NCI-H526 (cell line): ENCODE data around the gene ZNF135.

ENCODE experiments used
- DNase-seq, 2 experiments: peaks; one replicate each; lab custom pipeline; 2025; lab: John Stamatoyannopoulos, UW

Gene ZNF135

DNA sequence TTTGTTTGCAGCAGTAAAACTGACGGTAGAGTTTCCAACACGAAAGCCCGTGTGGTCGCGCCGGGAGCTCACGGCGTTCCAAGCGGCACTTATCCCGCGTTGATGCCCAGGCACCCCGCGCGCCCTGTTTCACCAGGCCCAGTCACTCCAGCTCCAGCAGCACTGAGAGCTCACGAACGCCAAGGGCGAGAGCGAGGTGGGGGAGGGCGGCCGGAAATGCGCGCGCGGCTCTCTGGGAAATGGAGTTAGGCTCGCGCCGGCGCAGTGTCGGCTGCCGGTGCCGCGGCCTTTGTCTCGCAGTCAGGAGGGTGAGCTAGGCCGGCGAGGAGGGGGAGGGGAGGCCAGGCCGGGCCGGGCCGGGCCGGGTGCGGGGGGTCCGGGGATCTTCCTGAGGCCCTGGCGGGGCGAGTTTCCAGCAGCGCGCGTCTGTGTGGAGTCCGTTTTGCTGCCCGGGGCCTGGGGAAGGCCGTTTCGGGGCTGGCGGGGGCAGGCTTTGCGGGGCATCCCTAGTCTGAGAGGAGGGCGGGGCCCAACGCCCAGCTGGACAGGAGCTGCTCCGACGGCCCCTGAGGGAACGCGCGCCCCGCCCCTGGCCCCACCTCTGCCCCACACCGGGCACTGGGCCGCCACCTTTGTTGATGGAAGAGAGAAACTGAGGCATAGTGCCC lies at the start of gene ZNF135:
Gene ZNF135, plus strand, starts transcription at position 280 of the 668 bp plus-strand sequence. CDS start 721 bp downstream, outside the sequence.
- DNase-seq = peak in 1 of 2 experiments; percentile 69

DNA sequence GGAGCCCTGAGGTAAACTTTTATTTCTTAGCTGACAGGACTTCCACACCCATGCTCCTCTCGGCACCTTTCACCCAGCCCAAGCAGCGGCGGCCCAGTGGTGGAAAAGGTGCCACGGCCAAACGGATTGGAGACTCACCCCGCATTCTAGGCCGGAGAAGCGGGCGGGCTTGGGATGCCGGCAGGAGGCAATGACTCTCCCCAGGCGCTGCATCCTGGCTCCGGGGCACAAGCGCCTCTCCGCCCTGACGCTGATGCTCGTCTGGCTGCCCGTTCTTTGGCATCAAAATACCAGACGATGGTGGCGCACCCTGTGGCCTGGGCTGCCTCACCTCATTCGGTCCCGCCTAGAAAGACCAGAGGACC lies 49.8 kb upstream of the ZNF135 start:
- DNase-seq = peak in 1 of 2 experiments; percentile 35

DNA sequence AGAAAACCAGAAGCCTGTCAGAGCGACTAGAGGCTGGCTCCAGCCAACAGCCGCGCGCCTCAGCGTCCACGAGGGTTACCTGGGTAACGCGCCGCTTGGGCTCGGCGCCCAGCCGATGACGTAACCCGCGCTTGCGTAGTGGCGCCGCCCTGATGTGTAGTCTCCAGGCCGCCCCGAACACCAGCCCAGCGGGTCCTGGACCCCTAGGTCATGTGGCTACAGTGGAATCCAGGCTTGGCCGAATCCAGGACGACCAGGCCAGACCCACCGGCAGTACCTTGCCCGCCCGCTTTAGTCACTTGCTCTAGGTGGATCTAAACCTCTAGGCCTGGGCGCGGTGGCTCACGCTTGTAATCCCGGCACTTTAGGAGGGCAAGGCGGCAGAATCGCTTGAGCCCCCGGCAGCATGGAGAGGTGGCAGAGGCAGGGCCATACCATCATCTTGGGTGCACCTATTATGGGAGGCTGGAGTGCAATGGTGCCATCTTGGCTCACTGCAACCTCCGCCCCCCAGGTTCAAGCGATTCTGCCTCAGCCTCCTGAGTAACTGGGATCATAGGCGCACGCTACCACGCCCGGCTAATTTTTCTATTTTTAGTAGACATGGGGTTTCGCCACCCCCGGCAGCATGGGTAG lies 49.3 kb upstream of the ZNF135 start:
- peak; percentile 43 to 90 for DNase-seq

- DNase-seq = peak in 1 of 2 experiments; percentile 9
These were observed 48.6 kb upstream of the ZNF135 start for GRCh38 chr19:58010507-58010906.

- DNase-seq = no peak
These were observed 44.9 kb upstream of the ZNF135 start for GRCh38 chr19:58014141-58014540.

- DNase-seq = no peak
These were observed 39.0 kb upstream of the ZNF135 start for GRCh38 chr19:58020129-58020528.

GRCh38 chr19:58021541-58022282 lies 37.4 kb upstream of the ZNF135 start:
- peak; percentile 52 to 80 for DNase-seq

- DNase-seq = no peak
These were observed 36.8 kb upstream of the ZNF135 start for GRCh38 chr19:58022283-58022660.

- DNase-seq = no peak
These were observed 34.4 kb upstream of the ZNF135 start for GRCh38 chr19:58024661-58025060.

DNA sequence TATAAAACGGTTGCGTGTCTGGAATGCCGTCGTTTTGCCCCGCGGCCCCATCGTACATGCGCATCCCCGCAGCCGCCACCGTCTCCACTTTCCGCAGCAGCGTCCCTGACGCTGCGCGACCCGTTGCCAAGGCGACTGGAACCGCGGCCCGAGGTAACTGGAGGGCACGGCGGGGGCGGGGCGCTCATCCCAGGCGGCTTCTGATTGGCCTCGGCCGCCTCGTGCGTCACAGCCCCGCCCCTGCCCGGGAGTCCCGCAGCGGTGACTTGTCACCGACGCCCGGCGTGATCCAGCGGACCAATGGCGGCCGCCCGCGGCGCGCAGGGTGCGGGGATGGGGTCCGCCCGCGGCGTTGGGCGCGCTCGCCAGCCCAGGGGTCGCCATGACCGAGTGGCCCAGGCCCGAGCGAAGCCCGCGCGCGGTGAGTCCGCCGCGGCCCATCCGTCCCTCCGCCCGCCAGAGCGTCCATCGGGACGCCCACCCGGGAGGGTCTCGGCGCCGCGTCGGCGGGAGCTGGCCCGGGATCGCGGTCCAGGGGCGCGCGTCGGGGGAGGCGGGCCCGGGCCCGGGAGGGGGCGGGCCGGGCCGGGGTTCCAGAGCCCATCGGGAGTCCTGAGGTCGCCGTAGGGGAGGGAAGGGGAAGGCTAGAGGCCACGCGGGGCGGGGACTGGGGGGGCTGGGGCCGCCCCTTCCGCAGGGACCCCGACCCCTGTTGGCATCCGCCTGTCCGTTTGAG lies 25.2 kb upstream of the ZNF135 start, which contains the start of gene ZSCAN1:
Gene ZSCAN1, plus strand, starts transcription at position 285 of the 736 bp plus-strand sequence. CDS start 3,812 bp downstream, outside the sequence.
- no peak for DNase-seq

- no peak for DNase-seq
These were observed 24.6 kb upstream of the ZNF135 start for GRCh38 chr19:58034477-58034793.

- no peak for DNase-seq
These were observed 23.2 kb upstream of the ZNF135 start for GRCh38 chr19:58035863-58036262.

DNA sequence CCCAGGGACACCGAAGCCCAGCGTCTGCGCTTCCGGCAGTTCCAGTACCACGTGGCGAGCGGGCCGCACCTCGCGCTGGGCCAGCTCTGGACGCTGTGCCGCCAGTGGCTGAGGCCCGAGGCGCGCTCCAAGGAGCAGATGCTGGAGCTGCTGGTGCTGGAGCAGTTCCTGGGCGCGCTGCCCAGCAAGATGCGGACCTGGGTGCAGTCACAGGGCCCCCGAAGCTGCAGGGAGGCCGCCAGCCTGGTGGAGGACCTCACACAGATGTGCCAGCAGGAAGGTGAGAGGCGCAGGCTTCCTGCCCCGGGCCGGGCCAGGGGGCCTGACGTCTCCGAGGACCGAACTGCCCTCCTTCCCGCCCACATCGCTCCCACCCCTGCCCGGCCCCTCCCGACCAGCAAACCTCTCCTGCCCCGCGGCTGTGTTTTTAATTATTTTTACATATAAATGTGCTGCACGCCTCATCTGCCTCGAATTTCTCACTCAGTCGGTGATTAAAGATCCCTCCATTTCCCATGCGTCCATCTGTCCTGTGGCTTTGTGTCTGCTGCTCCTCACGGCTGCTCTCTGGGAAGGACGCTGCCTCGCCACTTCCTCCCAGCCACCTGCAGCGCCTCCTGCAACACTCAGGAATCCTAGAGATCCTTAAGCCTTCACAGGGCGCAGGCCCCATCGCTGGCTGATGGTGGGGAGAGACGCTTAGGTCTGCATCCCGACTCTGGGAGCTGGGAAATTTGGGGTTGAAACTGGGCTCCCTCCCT lies 21.0 kb upstream of the ZNF135 start:
- no peak for DNase-seq

- no peak for DNase-seq
These were observed 20.3 kb upstream of the ZNF135 start for GRCh38 chr19:58038688-58039204.

- no peak for DNase-seq
These were observed 18.1 kb upstream of the ZNF135 start for GRCh38 chr19:58040751-58041525.

DNA sequence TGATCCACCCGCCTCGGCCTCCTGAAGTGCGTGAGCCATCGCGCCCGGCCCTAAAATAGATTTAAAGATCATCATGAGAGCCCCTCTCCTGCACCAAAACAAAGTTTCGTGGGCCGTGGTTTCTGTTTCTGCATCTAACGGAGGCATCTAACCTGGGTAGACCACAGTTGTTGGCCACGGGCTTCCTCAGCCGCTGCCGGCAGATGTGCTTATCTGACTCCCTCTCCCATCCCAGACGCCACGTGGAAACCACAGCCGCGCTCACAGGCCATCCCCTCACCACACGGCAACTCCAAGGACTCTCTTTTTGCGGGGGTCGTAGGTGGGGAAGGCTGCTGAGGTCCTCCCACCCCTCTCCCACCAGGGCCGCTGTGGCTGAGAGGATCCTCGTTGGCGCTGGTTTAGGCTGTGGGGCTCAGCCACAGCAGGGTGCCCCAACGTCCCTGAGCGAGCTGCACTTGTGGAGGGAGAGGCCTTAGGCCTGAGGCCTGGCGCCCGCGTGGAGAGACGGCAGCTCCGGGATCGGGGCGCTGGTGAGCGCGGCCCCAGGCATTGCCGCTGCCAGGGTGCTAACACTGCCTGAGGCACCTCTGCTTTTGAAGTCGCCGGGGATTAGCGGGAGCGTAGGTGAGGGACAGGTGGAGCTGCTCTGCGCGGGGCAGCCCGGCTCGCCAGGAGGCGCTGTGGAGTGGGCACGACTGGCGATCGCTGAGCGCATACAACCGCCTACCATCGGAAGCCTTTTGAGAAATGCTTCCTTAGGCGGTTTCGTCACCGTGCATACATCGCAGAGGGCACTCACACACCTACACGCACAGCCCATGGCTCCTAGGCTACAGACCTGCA lies 16.4 kb upstream of the ZNF135 start:
- no peak for DNase-seq

GRCh38 chr19:58044391-58044790 lies 14.7 kb upstream of the ZNF135 start:
- no peak for DNase-seq

- no peak for DNase-seq
These were observed 14.2 kb upstream of the ZNF135 start for GRCh38 chr19:58044886-58045285.

DNA sequence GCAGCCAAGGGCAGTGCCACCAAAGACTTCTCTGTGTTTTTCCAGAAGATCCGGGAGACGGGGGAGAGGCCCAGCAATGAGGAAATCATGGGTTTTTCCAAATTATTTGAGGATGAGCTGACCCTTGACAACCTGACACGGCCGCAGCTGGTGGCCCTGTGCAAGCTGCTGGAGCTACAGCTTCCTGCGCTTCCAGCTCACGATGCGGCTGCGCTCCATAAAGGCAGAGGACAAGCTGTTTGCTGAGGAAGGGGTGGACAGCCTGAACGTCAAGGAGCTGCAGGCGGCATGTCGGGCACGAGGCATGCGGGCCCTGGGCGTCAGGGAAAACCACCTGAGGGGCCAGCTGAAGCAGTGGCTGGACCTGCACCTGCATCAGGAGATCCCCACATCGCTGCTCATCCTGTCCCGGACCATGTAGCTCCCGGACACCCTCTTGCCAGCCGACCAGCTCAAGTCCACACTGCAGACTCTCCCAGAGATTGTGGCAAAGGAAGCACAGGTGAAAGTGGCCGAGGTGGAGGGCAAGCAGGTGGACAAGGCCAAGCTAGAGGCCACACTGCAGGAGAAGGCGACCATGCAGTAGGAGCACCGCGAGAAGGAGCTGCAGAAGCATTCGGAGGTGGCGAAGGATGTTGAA lies 13.6 kb upstream of the ZNF135 start:
- no peak for DNase-seq
